Measurements from ENCODE around the gene FLYWCH1. TPM values are rescaled to one million over a fixed set of nuclear protein-coding genes. Genes with fewer than 3 reads are reported as not detected.

FLYWCH1 gene
- total and polyA plus RNA-seq, 9 of the 15 experiments (the other 6 are each of a cell fraction or from before 2014, with no cell fraction given), result 0.18 to 33.6 (median 11.3) TPM

- Histone ChIP-seq H2AFZ (ENCODE audit: low read depth, low read length) (peak overlapping the region; percentile 96), H3K4me2 (ENCODE audit: insufficient read depth, low read length) (peak overlapping the region; percentile 99), H3K79me2 (ENCODE audit: control insufficient read depth, insufficient read depth, low read length) (peaks cover 6% of the 10 kb centered on the region; the same call in 2 of the 3 replicates), H3K4me3 (peak overlapping the region; percentile 99), H3K36me3 (ENCODE audit: control insufficient read depth, insufficient read depth, low read length) (no peaks in the 10 kb centered on the region), H3K27ac (ENCODE audit: extremely low read depth, low read depth, low read length) (peak overlapping the region; percentile 94), H3K9ac (ENCODE audit: insufficient read depth in 1 of 2, low read depth in 2 of 2, low read length in 2 of 2) (peak overlapping the region; percentile 90 to 98), H3K9me1 (ENCODE audit: control insufficient read depth, insufficient read depth, low read length) (no peaks in the 10 kb centered on the region), H3K4me1 (replicated peaks in 1 of 2; ENCODE audit: control insufficient read depth in 2 of 2, insufficient read depth in 2 of 2, low read length in 2 of 2) (peaks cover 14 to 26% of the 10 kb centered on the region in 2 experiments; a peak in 4 of 5 replicates), H4K20me1 (replicated peaks; ENCODE audit: control insufficient read depth, insufficient read depth, low read length) (no peaks in the 10 kb centered on the region), H3K27me3 (ENCODE audit: control insufficient read depth in 2 of 2, insufficient read depth in 2 of 2, low read length in 2 of 2) (no peaks in the 10 kb centered on the region), H3K9me3 (replicated peaks; ENCODE audit: control insufficient read depth, insufficient read depth, low read depth, low read length) (no peaks in the 10 kb centered on the region)
- FAIRE-seq (peak; percentile 89), ATAC-seq (peak; percentile 75), DNase-seq (ENCODE audit: extremely low read depth in 1 of 4, low spot score in 3 of 4) (peak; percentile 78 to 93 (median 82))
- CTCF ChIA-PET (ENCODE audit: low intra/inter-chr PET ratio), result interaction anchor here (0.6 to 4.7 kb wide), 3 partner anchors 30 to 79 kb away, joined by 3 to 24 read pairs (median 4); no protein-coding TSS in a partner anchor
- in situ Hi-C loops (cut with MboI), result no loop called here
- POLR2A ChIA-PET, result interaction anchor here (1.0 kb wide), 1 partner anchor 65 kb away, joined by 3 read pairs; no protein-coding TSS in a partner anchor
- 1% methylated on average over 39 of the region's 62 CpGs for WGBS (ENCODE audit: insufficient coverage, low coverage, missing lambda C conversion rate)
- BruUV-seq (replicated peaks), result TSS peak; percentile 78
- intact Hi-C loops (cut with micrococcal nuclease), result loop anchor here (2.0 kb wide), 2 partner anchors 22 to 76 kb away; partner anchors contain the start of genes FLYWCH2 and PKMYT1
- TF ChIP-seq ADNP (tag; IDR thresholded peaks at IDR 0.05) (no peak), ZBTB26 (CRISPR knock-in tag; IDR thresholded peaks at IDR 0.05) (no peak), NFIC (IDR thresholded peaks at IDR 0.05) (peak; percentile 22), CCNT2 (IDR thresholded peaks at IDR 0.05; ENCODE audit: borderline replicate concordance, extremely low read depth, insufficient read length, low read depth, low read length) (peak; percentile 75), CC2D1A (IDR thresholded peaks at IDR 0.05) (no peak)
- TF ChIP-seq, protein P1, sequence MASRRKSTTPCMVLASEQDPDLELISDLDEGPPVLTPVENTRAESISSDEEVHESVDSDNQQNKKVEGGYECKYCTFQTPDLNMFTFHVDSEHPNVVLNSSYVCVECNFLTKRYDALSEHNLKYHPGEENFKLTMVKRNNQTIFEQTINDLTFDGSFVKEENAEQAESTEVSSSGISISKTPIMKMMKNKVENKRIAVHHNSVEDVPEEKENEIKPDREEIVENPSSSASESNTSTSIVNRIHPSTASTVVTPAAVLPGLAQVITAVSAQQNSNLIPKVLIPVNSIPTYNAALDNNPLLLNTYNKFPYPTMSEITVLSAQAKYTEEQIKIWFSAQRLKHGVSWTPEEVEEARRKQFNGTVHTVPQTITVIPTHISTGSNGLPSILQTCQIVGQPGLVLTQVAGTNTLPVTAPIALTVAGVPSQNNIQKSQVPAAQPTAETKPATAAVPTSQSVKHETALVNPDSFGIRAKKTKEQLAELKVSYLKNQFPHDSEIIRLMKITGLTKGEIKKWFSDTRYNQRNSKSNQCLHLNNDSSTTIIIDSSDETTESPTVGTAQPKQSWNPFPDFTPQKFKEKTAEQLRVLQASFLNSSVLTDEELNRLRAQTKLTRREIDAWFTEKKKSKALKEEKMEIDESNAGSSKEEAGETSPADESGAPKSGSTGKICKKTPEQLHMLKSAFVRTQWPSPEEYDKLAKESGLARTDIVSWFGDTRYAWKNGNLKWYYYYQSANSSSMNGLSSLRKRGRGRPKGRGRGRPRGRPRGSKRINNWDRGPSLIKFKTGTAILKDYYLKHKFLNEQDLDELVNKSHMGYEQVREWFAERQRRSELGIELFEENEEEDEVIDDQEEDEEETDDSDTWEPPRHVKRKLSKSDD (conservative IDR thresholded peaks at IDR 0.05; ENCODE audit: low read length), result no peak
- TF ChIP-seq, protein P2, sequence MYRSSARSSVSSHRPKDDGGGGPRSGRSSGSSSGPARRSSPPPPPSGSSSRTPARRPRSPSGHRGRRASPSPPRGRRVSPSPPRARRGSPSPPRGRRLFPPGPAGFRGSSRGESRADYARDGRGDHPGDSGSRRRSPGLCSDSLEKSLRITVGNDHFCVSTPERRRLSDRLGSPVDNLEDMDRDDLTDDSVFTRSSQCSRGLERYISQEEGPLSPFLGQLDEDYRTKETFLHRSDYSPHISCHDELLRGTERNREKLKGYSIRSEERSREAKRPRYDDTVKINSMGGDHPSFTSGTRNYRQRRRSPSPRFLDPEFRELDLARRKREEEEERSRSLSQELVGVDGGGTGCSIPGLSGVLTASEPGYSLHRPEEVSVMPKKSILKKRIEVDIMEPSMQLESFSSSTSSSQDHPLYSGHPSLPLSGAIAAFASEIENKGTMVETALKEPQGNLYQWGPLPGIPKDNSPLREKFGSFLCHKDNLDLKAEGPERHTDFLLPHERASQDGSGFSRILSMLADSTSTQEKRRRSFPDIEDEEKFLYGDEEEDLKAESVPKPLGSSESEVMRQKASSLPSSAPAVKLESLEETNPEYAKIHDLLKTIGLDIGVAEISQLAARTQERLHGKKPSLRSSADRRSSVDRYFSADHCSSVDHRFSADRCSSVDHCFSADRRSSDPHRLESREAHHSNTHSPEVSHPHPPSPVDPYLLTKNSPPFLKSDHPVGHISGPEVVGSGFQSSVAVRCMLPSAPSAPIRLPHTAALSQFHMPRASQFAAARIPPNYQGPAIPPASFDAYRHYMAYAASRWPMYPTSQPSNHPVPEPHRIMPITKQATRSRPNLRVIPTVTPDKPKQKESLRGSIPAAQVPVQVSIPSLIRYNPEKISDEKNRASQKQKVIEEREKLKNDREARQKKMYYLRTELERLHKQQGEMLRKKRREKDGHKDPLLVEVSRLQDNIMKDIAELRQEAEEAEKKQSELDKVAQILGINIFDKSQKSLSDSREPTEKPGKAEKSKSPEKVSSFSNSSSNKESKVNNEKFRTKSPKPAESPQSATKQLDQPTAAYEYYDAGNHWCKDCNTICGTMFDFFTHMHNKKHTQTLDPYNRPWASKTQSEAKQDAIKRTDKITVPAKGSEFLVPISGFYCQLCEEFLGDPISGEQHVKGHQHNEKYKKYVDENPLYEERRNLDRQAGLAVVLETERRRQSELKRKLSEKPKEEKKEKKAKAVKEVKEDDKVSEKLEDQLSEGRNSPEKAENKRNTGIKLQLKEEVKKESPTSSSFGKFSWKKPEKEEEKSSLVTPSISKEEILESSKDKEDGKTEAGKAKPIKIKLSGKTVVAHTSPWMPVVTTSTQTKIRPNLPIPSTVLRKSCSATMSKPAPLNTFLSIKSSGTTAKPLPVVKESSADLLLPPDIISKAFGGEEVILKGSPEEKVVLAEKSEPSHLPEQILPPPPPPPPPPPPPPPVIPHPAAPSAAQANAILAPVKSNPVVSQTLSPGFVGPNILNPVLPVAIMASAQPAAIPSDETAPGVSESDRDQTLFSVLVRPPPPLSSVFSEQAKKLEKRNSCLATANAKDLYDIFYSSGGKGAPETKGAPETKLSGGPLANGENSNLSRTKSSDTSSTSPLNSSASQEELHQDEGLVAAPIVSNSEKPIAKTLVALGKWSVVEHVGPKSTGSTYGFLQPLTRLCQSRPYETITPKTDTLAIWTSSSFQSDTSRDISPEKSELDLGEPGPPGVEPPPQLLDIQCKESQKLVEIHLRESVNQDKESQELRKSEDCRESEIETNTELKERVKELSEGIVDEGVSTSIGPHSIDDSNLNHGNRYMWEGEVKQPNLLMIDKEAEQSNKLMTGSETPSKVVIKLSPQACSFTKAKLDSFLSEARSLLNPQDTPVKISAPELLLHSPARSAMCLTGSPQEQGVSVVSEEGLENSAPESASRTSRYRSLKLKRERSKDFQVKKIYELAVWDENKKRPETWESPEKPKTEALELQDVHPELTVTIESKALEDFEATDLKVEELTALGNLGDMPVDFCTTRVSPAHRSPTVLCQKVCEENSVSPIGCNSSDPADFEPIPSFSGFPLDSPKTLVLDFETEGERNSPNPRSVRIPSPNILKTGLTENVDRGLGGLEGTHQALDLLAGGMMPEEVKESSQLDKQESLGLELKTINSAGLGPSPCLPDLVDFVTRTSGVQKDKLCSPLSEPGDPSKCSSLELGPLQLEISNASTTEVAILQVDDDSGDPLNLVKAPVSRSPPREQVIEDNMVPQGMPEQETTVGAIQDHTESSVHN (IDR thresholded peaks at IDR 0.05; ENCODE audit: borderline replicate concordance in 1 of 2, low read depth in 1 of 2), result no peak
Observed at GRCh38 chr16:2904100-2904921, 7.4 kb upstream of the FLYWCH1 start.

All from K562 (cell line).